HCT116 (cell line): ENCODE measurements around the gene LCA5L.

Experiments used
- CBX3 ChIP-seq: IDR thresholded peaks from 2 replicates; pipeline ENCODE4 v1.6.1; 2012; ENCODE audit warnings: low read depth
- CEBPB ChIP-seq: IDR thresholded peaks from 2 replicates; pipeline ENCODE4 v1.6.1; 2012; ENCODE audit warnings: low read depth
- CTCF ChIP-seq, 3 experiments: fragments of 200-600 bp in 1 of 3; sonication (generic) in 1 of 3; IDR thresholded peaks in 2 of 3; conservative IDR thresholded peaks in 1 of 3; 2 replicates each; pipeline ENCODE4 v1.5.1; 2012 to 2017; ENCODE audit warnings: low read depth in 2 of 3, low read length in 2 of 3, antibody characterized with exemption in 1 of 3, borderline replicate concordance in 1 of 3, control low read depth in 1 of 3, mild to moderate bottlenecking in 1 of 3, mixed read lengths in 1 of 3, mixed run types in 1 of 3, moderate library complexity in 1 of 3; ENCODE audit not compliant: insufficient read depth in 1 of 3
- EZH2 ChIP-seq: fragments of 200-600 bp; sonication (generic); IDR thresholded peaks from 2 replicates; pipeline ENCODE4 v1.6.1; 2017; ENCODE audit warnings: antibody characterized with exemption, mixed run types
- POLR2A ChIP-seq: IDR thresholded peaks from 2 replicates; pipeline ENCODE4 v1.7.0; 2011; ENCODE audit warnings: borderline replicate concordance; ENCODE audit not compliant: insufficient read depth, insufficient read length; ENCODE audit errors: extremely low read depth
- POLR2AphosphoS5 ChIP-seq: IDR thresholded peaks from 2 replicates; pipeline ENCODE4 v1.6.1; 2011; ENCODE audit warnings: mild to moderate bottlenecking, low read depth, low read length, moderate library complexity
- REST ChIP-seq: IDR thresholded peaks from 2 replicates; pipeline ENCODE4 v1.6.1; 2012; ENCODE audit warnings: low read depth
- SP1 ChIP-seq: IDR thresholded peaks from 2 replicates; pipeline ENCODE4 v1.6.1; 2012; ENCODE audit warnings: low read depth
- YY1 ChIP-seq: IDR thresholded peaks from 2 replicates; pipeline ENCODE4 v1.6.1; 2011; ENCODE audit warnings: low read length, low read depth, moderate library complexity, mild to moderate bottlenecking; ENCODE audit not compliant: insufficient replicate concordance; ENCODE audit errors: extremely low read depth
- ZFX ChIP-seq: fragments of 450-650 bp; IDR thresholded peaks from 2 replicates; pipeline ENCODE4 v1.6.1; 2017
- ZNF274 ChIP-seq: fragments of 200-500 bp; sonication (Bioruptor generic); IDR thresholded peaks from 2 replicates; pipeline ENCODE4 v1.6.1; 2014; ENCODE audit warnings: mild to moderate bottlenecking, low read depth, low read length, inconsistent platforms

- TF ChIP-seq POLR2A (no peak), CTCF (IDR thresholded peaks at IDR 0.05 in 2 of 3, conservative IDR thresholded peaks at IDR 0.05 in 1 of 3; ENCODE audit: borderline replicate concordance in 1 of 3, insufficient read depth in 1 of 3, low read depth in 2 of 3, low read length in 2 of 3) (no peak), EZH2 (no peak), POLR2AphosphoS5 (no peak), CEBPB (no peak), SP1 (no peak), YY1 (no peak), CBX3 (no peak), REST (no peak), ZFX (no peak), ZNF274 (no peak)
Observed at GRCh38 chr21:39385299-39386145, 60.1 kb downstream of the LCA5L start.
